ENCODE data around the gene SFI1.
"Not testable (repeated sequence)": the region's sequence is repeated elsewhere in the genome, so short reads cannot be mapped to it uniquely, and the experiment has no call there.

The SFI1 gene

DNA sequence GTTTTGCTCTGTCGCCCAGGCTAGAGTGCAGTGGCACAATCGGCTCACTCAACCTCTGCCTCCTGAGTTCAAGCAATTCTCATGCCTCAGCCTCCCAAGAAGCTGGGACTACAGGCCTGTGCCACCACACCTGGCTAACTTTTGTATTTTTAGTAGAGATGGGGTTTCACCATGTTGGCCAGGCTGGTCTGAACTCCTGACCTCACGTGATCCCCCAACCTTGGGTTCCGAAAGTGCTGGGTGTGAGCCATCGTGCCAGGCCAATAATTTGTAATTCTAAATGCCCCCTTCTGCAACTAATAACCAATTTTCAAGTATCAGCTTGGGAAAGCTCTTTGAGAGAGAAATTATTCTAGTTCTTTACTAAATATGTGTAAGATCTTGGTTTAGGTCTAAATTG lies 3.0 kb upstream of the SFI1 start:
- DNase-seq = not testable (repeated sequence)

DNA sequence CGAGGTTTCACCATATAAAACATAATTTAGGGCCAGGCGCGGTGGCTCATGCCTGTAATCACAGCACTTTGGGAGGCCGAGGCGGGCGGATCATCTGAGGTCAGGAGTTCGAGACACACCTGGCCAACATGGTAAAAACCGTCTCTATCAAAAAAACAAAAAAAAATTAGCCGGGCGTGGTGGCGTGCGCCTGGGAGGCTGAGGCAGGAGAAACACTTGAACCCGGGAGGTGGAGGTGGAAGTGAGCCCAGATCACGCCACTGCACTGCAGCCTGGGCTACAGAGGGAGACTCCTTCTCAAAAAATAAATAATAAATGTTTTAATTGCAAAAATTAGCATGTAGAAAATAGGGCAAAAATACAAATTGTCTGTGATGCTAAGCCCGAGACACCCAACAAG lies 993 bp upstream of the SFI1 start:
- DNase-seq = no peak

DNA sequence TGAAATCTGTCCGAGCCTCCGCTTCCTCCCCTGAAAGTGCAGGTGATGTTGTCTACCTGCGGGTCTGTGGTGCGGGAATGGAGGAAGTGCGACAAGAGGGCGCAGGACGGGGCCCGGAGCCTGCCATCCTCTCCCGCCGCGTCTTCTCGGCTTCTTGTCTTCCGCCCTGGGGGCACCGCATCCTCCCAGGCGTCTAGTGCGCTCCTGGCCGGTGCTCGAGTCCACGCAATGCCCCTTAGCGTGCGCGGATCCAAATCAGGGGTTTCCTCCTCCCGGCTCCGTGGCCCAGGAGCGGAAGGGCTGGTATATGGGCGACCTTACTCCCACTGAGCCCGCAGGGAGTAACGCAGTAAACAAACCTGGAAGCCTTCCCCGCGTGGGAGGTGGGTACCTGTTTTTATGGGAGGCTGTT lies 405 bp downstream of the SFI1 start:
- peak; percentile 73 for DNase-seq

DNA sequence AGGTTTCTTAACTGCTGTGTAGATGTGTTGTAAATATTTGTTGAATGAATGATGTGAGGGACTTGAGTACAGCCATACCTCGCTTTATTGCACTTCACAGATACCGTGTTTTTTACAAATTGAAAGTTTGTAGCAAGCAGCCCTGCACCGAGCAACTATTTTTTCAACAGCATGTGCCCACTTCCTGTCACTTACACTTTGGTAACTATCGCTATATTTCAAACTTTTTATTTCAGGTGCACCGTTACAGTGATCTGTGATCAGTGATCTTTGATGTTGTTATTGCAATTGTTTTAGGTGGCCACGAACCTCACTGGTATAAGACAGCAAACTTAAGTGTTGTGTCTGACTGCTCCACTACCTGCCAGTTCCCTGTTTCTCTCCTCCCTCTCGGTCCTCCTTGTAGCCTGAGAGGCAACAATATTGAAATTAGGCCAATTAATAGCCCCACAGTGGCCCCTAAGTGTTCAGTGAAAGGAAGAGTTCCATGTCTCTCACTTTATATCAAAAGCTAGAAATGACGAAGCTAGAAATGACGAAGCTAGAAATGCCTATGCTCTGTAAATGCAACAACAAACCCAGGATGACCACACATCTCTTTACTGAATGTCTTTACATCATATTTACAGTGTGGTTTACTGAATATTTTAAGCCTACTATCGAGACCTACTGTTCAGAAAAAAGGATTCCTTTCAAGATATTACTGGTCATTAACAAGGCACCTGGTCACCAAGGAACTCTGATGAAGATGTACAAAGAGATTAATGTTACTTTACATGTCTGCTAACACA lies 1.0 kb downstream of the SFI1 start:
- no peak for DNase-seq

DNA sequence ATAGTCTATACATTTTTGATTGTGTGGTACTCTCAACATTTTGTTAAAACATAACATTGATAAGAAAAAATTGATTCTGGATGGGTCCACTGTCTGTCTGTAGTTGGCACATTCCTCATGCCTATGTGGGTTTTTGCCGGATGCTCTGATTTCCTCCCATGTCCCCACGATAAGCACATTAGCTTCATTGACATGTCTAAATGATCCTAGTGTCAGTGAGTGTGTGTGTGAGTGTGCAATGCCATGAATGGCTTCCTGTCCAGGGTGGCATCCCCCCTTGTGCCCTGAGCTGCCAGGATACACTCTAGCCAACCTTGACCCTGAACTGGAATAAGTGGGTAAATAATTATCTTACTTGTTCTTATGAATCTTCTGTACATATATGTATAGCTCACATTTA lies 5.4 kb downstream of the SFI1 start:
- DNase-seq = no peak

DNA sequence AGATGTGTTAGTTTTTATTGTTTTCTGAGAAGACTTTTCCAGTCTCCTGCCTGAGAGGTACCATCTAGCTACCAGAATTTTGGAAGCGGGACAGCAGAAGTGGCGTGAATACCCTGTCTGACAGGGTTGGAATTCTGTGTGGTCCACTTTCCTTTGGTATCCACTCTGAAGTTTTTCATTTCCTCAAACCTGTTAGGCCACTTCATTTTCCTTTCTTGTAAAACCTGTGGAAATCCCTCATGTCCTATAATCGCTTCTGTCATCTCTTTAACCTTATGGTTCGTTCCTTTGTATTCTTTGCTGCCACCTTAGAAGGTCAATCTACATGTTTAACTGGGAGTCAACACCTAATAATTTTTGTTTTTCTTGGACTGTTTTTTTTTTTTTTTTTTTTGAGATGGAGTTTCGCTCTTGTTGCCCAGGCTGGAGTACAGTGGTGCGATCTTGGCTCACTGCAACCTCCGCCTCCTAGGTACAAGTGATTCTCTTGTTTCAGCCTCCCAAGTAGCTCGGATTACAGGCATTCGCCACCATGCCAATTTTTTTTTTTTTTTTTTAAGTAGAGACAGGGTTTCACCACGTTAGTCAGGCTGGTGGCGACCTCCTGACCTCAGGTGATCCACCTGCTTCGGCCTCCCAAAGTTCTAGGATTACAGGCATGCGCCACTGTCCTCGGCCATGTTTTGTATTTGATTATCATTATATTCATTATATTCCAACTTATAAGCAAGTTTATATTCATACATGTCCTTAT lies 7.1 kb downstream of the SFI1 start:
- no peak for DNase-seq

DNA sequence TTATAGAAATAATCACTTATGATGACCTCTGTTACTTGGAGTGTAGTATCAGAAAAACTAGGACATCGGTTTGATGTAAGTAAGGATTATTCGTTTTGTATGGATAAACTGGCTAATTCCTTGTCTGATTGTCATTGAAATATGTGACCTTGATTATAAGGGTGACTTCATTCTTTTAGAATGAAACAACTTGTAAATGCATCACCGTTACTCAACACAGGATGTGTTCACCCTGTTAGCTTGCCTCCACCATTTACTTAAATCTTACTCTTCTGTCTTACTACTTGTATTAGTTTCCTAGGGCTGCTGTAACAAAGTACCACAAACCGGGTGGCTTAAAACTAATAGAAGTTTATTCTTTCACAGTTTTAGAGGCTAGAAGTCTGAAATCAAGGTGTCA lies 7.9 kb downstream of the SFI1 start:
- DNase-seq = no peak

DNA sequence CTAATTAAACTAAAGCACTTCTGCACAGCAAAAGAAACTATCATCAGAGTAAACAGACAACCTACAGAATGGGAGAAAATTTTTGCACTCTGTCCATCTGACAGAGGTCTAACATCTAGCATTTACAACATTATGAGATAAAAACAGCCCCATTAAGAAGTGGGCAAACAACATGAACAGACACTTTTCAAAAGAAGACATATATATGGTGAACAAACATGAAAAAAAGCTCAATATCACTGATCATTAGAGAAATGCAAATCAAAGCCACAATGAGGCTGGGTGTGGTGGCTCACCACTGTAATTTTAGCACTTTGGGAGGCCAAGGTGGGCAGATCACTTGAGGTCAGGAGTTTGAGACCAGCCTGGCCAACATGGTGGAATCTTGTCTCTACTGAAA lies 11.2 kb downstream of the SFI1 start:
- DNase-seq = not testable (repeated sequence)

DNA sequence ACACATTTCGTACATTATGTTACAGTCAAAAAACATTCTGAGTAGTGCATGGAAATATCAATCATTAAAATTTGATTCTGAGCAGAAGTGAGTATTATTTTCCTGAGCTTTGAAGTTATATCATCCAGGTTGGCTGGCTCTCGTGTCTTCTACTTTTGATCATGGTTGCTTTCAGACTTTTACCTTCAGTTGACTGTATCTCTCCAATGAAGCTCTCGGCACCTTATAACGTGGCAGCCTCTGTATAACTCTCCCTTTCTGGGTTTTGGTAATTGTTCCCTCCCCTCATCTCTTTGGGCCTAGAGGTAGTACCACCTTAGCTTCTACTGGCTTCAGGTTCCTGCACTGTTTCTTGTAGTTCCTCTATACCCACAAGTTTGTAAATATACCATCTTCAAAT lies 12.2 kb downstream of the SFI1 start:
- no peak for DNase-seq

DNA sequence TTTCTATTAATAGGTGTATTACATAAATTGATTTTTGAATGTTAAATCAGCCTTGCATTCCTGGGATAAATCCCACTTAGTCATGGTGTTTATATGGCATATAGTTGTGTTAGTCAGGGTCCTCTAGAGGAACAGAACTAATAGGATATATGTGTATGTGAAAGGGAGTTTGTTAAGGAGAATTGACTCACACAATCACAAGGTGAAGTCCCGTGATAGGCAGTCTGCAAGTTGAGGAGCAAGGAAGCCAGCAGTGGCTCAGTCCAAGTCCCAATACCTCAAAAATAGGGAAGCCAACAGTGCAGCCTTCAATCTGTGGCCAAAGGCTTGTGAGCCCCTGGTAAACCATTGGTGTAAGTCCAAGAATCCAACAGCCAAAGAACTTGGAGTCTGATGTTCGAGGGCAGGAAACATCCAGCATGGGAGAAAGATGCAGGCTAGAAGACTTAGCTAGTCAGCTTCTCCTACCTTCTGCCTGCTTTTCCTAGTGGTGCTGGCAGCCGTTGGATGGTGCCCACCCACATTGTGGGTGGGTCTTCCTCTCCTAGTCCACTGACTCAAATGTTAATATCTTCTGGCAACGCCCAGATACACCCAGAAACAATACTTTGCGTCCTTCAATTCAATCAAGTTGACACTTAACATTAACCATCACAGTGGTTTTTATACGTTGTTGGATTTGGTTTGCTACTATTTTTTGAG lies 12.9 kb downstream of the SFI1 start:
- no peak for DNase-seq

DNA sequence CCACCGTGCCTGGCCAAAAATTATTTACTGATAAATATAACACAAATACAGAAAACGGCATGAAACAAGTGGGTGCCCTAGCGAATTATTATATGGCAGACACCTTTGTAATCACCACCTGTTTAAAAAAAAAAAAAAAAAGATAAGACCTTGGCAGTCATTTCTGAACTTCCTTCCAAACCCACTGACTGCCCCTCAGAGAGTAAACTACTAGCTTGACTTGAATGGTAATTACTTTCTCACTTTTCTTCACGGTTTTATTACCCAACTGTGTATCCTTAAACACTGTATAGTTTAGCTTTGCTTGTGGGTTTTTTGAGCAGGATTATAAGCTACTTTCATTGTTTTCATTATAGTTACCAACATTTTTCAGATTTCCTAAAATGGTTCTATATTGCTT lies 23.7 kb downstream of the SFI1 start:
- DNase-seq = no peak

DNA sequence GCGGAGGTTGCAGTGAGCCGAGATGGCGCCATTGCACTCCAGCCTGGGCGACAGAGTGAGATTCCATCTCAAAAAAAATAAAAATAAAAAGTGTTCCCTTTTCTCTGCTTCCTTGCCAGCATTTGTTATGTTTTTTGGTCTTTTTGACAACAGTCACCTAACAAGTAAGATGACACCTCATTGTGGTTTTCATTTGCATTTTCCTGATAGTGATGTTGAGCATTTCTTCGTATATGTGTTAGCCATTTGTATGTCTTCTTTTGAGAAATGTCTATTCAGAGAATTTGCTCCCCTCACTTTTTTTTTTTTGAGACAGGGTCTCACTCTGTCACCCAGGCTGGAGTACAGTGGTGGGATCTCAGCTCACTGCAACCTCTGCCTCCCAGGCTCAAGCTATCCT lies 27.8 kb downstream of the SFI1 start:
- DNase-seq = not testable (repeated sequence)

DNA sequence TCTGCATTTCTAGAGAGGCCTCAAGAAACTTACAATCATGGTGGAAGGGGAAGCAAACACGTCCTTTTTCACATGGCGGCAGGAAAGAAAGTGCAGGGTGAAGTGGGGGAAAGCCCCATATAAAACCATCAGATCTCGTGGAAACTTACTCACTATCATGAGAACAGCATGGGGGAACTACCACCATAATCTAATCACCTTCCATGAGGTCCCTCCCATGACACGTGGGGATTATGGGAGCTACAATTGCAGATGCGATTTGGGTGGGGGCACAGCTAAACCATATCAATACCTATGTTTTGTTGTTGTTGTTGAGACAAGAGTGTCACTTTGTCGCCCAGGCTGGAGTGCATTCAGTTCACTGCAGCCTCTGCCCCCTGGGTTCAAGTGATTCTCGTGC lies 29.9 kb downstream of the SFI1 start:
- peak; percentile 65 for DNase-seq

DNA sequence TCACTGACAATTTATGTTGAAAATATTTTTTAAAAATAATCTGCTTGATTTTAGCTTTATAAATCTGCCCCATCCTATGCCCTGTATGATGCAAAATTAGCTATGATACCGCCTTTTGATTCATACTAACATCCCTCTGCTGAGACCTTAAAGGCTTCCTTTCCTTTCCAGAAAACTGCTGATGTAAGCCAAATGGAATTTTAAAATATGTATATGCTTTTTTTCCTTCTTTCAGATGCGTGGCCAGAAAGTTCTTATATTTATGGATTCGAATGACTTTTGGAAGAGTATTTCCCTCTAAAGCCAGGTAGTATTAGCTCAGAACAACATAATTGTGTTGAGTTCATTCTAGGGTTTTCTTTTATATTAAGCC lies 34.5 kb downstream of the SFI1 start:
- DNase-seq = no peak

DNA sequence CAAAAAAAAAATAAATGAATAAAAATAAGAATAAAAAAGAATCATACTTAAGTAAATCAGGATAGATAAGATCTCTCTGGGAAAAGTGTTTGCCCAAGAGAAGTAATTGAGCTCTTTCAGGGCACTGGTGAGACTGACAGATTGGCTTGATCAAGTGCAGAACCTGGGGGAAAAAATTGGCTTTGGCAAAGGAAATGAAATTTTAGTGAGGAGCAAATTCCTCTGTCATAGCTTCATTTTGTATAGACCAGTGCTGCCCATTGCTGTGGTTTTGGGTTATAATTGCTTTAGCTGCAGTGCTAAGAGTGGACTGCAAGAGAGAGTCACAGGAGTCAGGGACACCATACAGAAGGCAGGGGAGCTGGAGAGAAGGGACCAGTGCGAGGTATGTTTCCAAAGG lies 35.7 kb downstream of the SFI1 start:
- DNase-seq = no peak

DNA sequence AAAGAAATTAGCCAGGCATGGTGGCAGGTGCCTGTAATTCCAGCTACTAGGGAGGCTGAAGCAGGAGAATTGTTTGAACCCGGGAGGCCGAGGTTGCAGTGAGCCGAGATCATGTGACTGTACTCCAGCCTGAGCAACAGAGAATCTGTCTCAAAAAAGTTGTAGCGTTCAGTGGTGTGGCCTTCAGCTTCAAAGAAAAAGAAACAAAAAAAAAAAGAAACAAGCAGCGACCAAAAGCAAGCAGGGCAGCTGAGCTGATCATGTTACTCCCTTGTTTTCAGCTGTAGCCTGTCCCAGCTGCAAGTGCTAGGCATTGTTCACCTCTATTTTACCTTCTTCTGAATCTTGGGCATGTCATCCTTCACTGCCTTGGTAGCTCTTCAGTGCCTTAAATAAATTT lies 37.0 kb downstream of the SFI1 start:
- no peak for DNase-seq

DNA sequence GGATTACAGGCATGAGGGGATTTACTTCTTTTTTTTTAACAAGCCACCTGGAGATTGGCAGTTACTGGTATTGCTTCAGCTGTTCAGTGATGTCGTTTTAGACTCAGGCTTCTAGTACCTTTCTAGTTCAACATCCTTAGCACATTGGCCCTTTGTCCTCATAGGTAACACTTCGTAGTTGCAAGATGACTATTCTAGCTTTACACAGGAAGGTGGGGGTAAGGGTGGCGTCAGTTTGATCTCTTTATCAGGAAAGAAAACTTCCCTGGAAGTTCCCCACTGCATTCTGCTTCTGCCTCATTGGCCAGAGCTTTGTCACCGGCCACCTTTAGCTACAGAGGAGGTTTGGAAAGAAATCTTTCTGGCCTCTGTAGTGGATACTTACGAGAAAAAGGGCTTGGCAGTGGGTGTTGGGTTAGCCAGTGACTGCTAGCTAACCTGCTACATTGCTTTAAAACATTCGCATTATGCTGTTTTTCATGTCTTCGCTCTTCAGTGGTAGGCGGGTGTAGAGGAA lies 40.7 kb downstream of the SFI1 start:
- DNase-seq = peak; percentile 67

DNA sequence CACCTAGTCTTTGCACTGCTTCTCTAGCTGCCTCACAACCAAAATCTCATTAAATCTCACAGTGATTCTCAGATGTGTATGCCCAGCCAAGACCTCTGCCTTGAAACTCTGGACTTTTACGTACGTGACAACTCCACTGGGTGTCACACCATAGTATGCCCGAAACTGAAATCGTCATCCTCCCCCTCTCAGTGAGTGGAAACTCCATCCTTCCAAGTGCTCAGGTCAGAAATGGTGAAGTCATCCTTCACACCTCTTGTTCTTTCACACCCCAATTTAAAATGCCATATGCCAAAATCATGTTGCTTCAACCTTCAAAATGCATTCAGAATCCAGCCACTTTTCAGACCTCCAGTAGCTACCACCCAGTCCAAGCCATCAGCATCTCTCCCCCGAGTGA lies 42.5 kb downstream of the SFI1 start:
- no peak for DNase-seq

DNA sequence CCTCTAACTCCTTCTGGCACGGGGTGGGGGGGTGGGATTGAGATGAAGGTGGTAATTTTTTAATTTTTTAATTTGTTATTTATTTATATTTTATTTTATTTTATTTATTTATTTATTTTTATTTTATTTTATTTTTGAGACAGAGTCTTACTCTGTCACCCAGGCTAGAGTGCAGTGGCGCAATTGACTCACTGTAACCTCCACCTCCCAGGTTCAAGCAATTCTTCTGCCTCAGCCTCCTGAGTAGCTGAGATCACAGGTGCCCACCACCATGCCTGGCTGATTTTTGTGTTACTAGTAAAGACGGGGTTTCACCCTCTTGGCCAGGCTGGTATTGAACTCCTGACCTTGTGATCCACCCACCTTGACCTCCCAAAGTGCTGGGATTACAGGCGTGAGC lies 43.8 kb downstream of the SFI1 start:
- not testable (repeated sequence) for DNase-seq

DNA sequence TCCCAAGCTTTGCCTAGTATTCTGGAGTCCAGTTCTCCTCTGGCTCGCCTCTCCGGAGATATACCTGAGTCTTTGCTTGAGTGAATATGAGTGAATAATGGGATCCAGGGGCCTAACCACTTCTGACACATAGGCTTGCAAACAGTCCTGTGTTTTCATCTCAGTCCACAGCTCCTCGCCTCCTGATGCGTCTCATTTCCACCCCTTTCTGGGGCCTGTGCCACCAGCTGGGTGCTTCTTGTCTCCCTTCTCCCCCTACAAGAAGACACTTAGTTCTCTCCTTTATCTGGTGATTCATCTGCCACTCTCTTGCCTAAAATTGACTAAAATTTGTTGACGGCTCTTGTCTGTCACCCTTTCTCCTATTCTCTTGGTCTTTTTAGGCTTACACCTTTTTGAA lies 44.6 kb downstream of the SFI1 start:
- DNase-seq = no peak

DNA sequence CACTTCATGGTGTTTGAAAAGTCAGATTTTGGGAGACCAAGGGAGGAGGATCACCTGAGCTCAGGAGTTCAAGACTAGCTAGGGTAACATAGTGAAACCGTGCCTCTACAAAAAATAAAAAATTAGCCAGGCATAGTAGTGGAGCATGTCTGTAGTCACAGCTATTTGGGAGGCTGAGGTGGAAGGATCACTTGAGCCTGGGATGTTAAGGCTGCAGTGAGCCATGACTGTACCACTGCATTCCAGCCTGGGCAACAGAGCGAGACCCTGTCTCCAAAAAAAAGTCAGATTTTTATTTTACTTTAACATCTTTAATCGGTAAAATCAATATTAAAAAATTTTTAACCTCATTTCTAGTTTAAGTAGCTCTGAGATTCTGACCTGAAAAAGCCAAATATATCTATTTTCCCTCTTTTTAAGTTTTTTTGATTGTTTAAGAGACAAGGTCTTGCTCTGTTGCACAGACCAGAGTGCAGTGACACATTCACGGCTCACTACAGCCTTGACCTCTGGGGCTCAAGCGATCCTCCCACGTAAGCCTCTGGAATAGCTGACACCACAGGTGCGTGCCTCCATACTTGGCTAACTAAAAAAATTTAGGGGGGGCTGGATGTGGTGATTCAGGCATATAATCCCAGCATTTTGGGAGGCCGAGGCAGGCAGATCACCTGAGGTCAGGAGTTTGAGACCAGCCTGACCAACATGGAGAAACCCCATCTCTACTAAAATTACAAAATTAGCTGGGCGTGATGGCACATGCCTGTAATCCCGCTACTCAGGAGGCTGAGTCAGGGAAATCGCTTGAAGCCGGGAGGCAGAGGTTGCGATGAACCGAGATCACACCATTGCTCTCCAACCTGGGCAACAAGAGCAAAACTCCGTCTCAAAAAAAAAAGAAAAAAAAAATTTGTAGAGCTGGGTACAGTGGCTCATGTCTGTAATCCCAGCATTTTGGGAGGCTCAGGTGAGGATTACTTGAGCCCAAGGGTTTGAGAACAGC lies 48.4 kb downstream of the SFI1 start:
- DNase-seq = no peak

DNA sequence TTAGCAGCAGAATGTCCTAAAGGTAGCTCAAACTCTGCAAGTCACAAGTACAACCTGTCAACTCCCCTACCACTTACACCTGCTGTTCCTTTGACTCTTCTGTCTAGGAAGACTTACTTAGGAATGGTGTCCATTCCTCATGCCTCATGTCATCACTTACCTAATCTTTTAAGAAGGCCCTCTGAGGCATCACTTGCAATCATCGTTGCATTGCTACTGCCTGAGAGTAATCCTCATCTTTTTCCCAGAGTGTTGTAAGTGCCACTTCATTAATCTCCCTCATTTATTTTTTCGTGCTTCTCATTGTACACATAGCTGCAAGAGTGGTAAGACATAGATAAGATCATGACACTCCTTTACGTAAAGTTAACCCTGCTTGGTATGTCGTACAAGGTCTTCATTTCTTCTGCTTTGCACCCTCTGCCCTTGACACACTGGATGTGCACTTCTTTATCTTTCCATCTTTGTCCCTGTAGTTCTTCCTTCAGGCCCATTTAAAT lies 54.6 kb downstream of the SFI1 start:
- no peak for DNase-seq

Data from activated CD8-positive, alpha-beta memory T cell treated with anti-CD3 and anti-CD28 coated beads, Interleukin-2, amount 50 U/mL, for 48 hours (primary cell).